Astrocyte (in vitro differentiated cells and primary cell): ENCODE results near the gene BUB1. TPM values are rescaled to one million over a fixed set of nuclear protein-coding genes. Genes with fewer than 3 reads are reported as not detected.

Source experiments
- DNase-seq: peaks from one replicate; pipeline ENCODE4 v3.0.0-alpha.2; 2010; ENCODE audit warnings: low read depth
- FAIRE-seq: peaks from 2 replicates; lab custom pipeline; 2011; peaks lifted over from hg19 to GRCh38; lab: Jason Lieb, UNC
- H2AFZ ChIP-seq: 2 replicates; pipeline ENCODE4 v1.6.0; 2012; ENCODE audit warnings: low read depth, low read length, inconsistent platforms
- H3K27ac ChIP-seq: 2 replicates; pipeline ENCODE4 v1.5.1; 2011; ENCODE audit warnings: low read depth, low read length, inconsistent platforms
- H3K27me3 ChIP-seq: 2 replicates; pipeline ENCODE4 v1.6.0; 2011; ENCODE audit warnings: low read length, inconsistent platforms; ENCODE audit not compliant: insufficient read depth
- H3K36me3 ChIP-seq: 2 replicates; pipeline ENCODE4 v1.5.1; 2011; ENCODE audit warnings: low read length, inconsistent platforms; ENCODE audit not compliant: insufficient read depth
- H3K4me1 ChIP-seq: 2 replicates; pipeline ENCODE4 v1.5.1; 2011; ENCODE audit warnings: low read length, inconsistent platforms; ENCODE audit not compliant: insufficient read depth
- H3K4me2 ChIP-seq: 2 replicates; pipeline ENCODE4 v1.6.0; 2012; ENCODE audit warnings: low read length, inconsistent platforms
- H3K4me3 ChIP-seq: 2 replicates; pipeline ENCODE4 v1.5.1; 2011; ENCODE audit warnings: low read depth, mild to moderate bottlenecking, low read length, inconsistent platforms; ENCODE audit not compliant: insufficient read depth
- H3K79me2 ChIP-seq: 2 replicates; pipeline ENCODE4 v1.6.0; 2012; ENCODE audit warnings: mild to moderate bottlenecking, low read length, inconsistent platforms; ENCODE audit not compliant: insufficient read depth
- H3K9ac ChIP-seq: 2 replicates; pipeline ENCODE4 v1.6.0; 2012; ENCODE audit warnings: mild to moderate bottlenecking, low read length, inconsistent platforms
- H3K9me3 ChIP-seq: 2 replicates; pipeline ENCODE4 v1.5.1; 2012; ENCODE audit warnings: low read depth, mild to moderate bottlenecking, low read length, inconsistent platforms; ENCODE audit not compliant: insufficient read depth
- H4K20me1 ChIP-seq: 2 replicates; pipeline ENCODE4 v1.6.0; 2012; ENCODE audit warnings: low read length, inconsistent platforms; ENCODE audit not compliant: insufficient read depth
- H3K27ac Mint-ChIP-seq: one replicate; pipeline ENCODE4 v1.8.0; 2021; ENCODE audit warnings: mild to moderate bottlenecking, mixed read lengths; ENCODE audit not compliant: unreplicated experiment
- H3K27me3 Mint-ChIP-seq: one replicate; pipeline ENCODE4 v1.8.0; 2021; ENCODE audit warnings: low read depth, mixed read lengths; ENCODE audit not compliant: unreplicated experiment
- H3K36me3 Mint-ChIP-seq: one replicate; pipeline ENCODE4 v1.8.0; 2021; ENCODE audit warnings: low read depth, mixed read lengths; ENCODE audit not compliant: unreplicated experiment
- H3K4me1 Mint-ChIP-seq: one replicate; pipeline ENCODE4 v1.8.0; 2021; ENCODE audit warnings: low read depth, mixed read lengths; ENCODE audit not compliant: unreplicated experiment
- H3K4me3 Mint-ChIP-seq: one replicate; pipeline ENCODE4 v1.8.0; 2021; ENCODE audit warnings: mild to moderate bottlenecking, moderate library complexity, mixed read lengths; ENCODE audit not compliant: unreplicated experiment
- H3K9me3 Mint-ChIP-seq: one replicate; pipeline ENCODE4 v1.8.0; 2021; ENCODE audit warnings: mild to moderate bottlenecking, mixed read lengths; ENCODE audit not compliant: unreplicated experiment
- EZH2 ChIP-seq: IDR thresholded peaks from 2 replicates; pipeline ENCODE4 v1.6.1; 2012; ENCODE audit warnings: mild to moderate bottlenecking, low read length, inconsistent platforms; ENCODE audit not compliant: insufficient read depth
- total RNA-seq: library from RNA; stranded (reverse); gene quantifications from 2 replicates; pipeline ENCODE4 v1.2.1, GENCODE V29; 2021
- TF ChIP-seq, protein P1 (sequence below): IDR thresholded peaks from 2 replicates; pipeline ENCODE4 v1.5.1; 2011; ENCODE audit warnings: low read depth, mild to moderate bottlenecking, inconsistent platforms, low read length, moderate library complexity; ENCODE audit not compliant: insufficient read depth

The BUB1 gene
- total RNA-seq, 1 donor from 2014 or later: 8.0 TPM

DNA sequence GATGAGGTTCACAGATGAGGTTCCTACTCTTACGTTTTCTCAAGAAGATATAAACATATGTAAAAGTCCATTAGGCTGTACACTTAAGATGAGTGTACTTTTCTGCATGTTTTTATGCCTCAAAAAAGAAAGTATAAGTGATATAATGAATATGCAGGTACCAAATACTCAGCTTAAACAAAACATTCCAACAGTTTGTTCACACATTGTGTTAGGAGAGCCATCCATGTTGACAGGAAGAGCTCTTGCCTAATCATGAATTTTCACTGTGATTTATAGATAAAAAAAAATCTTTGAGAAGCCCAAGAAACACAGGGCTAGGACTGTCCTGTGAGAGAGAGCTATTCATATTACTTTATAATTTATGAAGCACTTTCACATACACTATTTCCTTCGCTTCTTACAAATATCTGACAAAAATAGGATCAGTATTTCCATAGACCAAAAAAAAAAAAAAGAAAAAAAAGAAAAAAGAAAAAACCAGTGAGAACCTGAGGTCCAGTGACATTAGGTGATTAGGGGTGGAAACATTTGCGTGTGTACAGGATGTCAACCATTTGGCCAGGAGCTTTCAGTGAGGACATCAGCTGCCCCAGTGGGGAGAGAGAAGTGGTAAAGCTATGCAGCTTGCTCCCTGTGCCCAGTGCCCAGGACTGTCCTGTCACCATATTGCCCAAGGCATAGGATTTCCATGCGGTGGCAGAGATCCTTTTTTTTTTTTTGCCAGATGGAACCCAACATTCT is 38.7 kb downstream of the BUB1 start:
- no peaks in the 10 kb centered on the region for H3K4me1 ChIP-seq
- no peak overlapping the region for H3K9ac ChIP-seq
- Mint-ChIP-seq H3K9me3 (no peaks in the 10 kb centered on the region), H3K4me3 (no peak overlapping the region), H3K27ac (no peak overlapping the region), H3K36me3 (no peaks in the 10 kb centered on the region), H3K4me1 (no peaks in the 10 kb centered on the region), H3K27me3 (no peaks in the 10 kb centered on the region)
- FAIRE-seq: no peak
- no peak for DNase-seq
- no peaks in the 10 kb centered on the region for H4K20me1 ChIP-seq
- TF ChIP-seq EZH2: no peak
- TF ChIP-seq, protein P1, sequence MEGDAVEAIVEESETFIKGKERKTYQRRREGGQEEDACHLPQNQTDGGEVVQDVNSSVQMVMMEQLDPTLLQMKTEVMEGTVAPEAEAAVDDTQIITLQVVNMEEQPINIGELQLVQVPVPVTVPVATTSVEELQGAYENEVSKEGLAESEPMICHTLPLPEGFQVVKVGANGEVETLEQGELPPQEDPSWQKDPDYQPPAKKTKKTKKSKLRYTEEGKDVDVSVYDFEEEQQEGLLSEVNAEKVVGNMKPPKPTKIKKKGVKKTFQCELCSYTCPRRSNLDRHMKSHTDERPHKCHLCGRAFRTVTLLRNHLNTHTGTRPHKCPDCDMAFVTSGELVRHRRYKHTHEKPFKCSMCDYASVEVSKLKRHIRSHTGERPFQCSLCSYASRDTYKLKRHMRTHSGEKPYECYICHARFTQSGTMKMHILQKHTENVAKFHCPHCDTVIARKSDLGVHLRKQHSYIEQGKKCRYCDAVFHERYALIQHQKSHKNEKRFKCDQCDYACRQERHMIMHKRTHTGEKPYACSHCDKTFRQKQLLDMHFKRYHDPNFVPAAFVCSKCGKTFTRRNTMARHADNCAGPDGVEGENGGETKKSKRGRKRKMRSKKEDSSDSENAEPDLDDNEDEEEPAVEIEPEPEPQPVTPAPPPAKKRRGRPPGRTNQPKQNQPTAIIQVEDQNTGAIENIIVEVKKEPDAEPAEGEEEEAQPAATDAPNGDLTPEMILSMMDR: no peak
- H3K9me3 ChIP-seq: no peaks in the 10 kb centered on the region
- H3K36me3 ChIP-seq: peaks cover 27% of the 10 kb centered on the region
- H3K4me3 ChIP-seq: no peak overlapping the region
- H3K79me2 ChIP-seq: no peaks in the 10 kb centered on the region
- H2AFZ ChIP-seq: no peak overlapping the region
- no peak overlapping the region for H3K27ac ChIP-seq
- H3K27me3 ChIP-seq: no peaks in the 10 kb centered on the region
- H3K4me2 ChIP-seq: no peak overlapping the region

- no peak for DNase-seq
- no peaks in the 10 kb centered on the region for H3K4me1 Mint-ChIP-seq
These were observed 39.9 kb downstream of the BUB1 start for GRCh38 chr2:110638004-110638403.

More at GRCh38 chr2:110638004-110638403, 39.9 kb downstream of the BUB1 start:
- Histone ChIP-seq H3K4me1 (no peaks in the 10 kb centered on the region), H3K36me3 (peaks cover 22% of the 10 kb centered on the region), H3K79me2 (no peaks in the 10 kb centered on the region), H3K27me3 (no peaks in the 10 kb centered on the region), H3K9ac (no peak overlapping the region), H3K4me2 (no peak overlapping the region), H3K27ac (no peak overlapping the region), H2AFZ (no peak overlapping the region), H3K9me3 (no peaks in the 10 kb centered on the region), H3K4me3 (no peak overlapping the region), H4K20me1 (no peaks in the 10 kb centered on the region)
- Mint-ChIP-seq H3K36me3 (no peaks in the 10 kb centered on the region), H3K9me3 (no peaks in the 10 kb centered on the region), H3K4me3 (no peak overlapping the region), H3K27me3 (no peaks in the 10 kb centered on the region), H3K27ac (no peak overlapping the region)
- FAIRE-seq: no peak
- no peak for TF ChIP-seq EZH2
- TF ChIP-seq, protein P1: no peak
